Activated naive CD4-positive, alpha-beta T cell treated with anti-CD3 and anti-CD28 coated beads for 36 hours (primary cell): Measurements from ENCODE around the gene SYTL3. TPM values are rescaled to one million over a fixed set of nuclear protein-coding genes. Genes with fewer than 3 reads are reported as not detected.
A peak's percentile ranks its signal among the peaks of the same experiment; 100 is the strongest.
"Not testable (repeated sequence)": the region's sequence is repeated elsewhere in the genome, so short reads cannot be mapped to it uniquely, and the experiment has no call there.

ENCODE experiments used
- CTCF ChIA-PET: fragments of 350-600 bp; sonication (Branson Sonifier 250); formaldehyde crosslinking; loops from one replicate; lab custom pipeline; 2021; ENCODE audit warnings: antibody characterized with exemption; lab: Charles Lee
- DNase-seq: peaks from one replicate; pipeline ENCODE4 v3.0.0-alpha.2; 2020
- H3K27ac Mint-ChIP-seq: one replicate; pipeline ENCODE4 v1.8.0; 2021; ENCODE audit warnings: mild to moderate bottlenecking, mixed read lengths
- H3K27me3 Mint-ChIP-seq: one replicate; pipeline ENCODE4 v1.8.0; 2021; ENCODE audit warnings: low read depth, mixed read lengths
- H3K36me3 Mint-ChIP-seq: one replicate; pipeline ENCODE4 v1.8.0; 2021; ENCODE audit warnings: low read depth, mixed read lengths
- H3K4me1 Mint-ChIP-seq: one replicate; pipeline ENCODE4 v1.8.0; 2021; ENCODE audit warnings: low read depth, mixed read lengths
- H3K4me3 Mint-ChIP-seq: one replicate; pipeline ENCODE4 v1.8.0; 2021; ENCODE audit warnings: mild to moderate bottlenecking, moderate library complexity, mixed read lengths
- H3K9me3 Mint-ChIP-seq: one replicate; pipeline ENCODE4 v1.8.0; 2021; ENCODE audit warnings: mixed read lengths
- intact Hi-C: fragments of 100-400 bp; cut with micrococcal nuclease; formaldehyde crosslinking; loops from one replicate; pipeline ENCODE4 v1.15.1; 2023
- total RNA-seq, 2 experiments: library from RNA; stranded (reverse); gene quantifications; one replicate each; pipeline ENCODE4 v1.2.3, GENCODE V29; 2021

Gene SYTL3
- total RNA-seq, 2 experiments from 2014 or later: 115 to 120 TPM

DNA sequence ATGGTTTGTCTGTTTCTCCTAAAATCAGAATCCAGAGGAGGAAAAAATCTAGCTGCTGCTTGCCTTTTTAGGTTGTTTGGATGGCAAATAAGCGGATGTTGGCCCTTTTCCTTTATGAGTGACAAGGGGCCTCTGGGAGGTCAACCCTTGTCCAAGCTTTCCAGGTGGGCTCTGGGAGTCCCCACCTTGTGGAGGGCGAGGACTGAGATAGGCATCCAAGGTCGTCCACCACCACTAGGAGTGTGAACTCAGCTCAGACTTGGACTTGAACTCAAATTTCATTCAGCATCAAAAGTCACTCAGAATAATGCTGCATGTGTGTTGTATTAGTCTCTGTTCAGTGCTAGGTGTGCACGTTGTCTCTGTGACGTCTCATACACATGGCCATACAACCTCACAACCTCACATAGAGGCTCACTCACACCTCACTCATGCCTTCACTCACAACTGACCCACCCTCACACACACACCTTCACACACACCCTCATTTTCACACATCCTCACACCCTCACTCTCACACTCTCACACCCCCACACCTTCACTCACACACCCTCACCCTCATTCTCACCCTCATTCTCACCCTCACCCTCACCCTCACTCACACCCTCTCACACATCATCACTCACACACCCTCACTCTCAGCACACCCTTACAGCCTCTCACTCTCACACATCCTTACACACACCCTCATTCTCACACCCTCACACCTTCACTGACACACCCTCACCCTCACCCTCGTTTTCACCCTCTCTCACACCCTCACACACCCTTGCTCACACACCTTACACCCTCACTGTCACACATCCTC is 23.3 kb upstream of the SYTL3 start:
- H3K4me1 Mint-ChIP-seq: peaks cover 28% of the 10 kb centered on the region
- no peak for DNase-seq
- CTCF ChIA-PET: no interaction called here
- intact Hi-C loops: no loop called here
- H3K9me3 Mint-ChIP-seq: no peaks in the 10 kb centered on the region
- no peaks in the 10 kb centered on the region for H3K27me3 Mint-ChIP-seq
- no peak overlapping the region for H3K4me3 Mint-ChIP-seq
- peak overlapping the region; percentile 46 for H3K27ac Mint-ChIP-seq
- peaks cover 37% of the 10 kb centered on the region for H3K36me3 Mint-ChIP-seq

DNA sequence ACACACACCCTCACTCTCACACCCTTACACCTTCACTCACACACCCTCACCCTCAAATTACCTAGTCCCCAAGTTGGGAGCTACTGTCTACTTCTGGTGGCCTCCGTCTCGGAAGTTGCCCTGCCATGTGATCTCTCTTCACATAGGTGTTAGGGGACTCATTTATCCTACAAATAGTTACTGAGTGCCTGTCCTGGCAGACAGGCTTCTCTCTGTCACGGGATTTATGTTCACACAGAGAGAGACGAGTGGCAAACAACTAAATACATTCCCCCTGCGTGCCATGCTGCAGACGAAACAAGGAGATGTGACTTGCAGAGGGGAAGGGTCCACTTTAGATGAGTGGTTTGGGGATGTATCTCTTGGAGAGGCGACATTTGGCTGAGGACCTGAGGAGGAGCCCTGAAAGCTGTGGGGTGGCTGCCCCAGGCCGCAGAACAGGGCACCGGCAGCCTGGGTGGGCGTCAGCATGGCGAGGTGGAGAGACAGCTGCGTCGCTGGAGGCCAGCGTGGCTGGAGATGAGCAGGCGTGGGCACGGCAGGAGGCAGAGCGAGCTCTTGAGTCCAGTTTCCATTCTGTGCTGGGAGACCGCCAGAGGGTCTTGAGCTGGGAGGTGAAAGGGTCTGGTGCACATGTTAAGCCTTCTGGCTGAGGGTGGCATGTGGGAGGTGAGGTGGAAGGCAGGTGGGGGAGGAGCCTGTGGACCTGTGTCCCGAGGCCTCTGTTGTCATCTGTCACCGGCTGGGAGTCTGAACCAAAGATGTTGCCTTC is 22.5 kb upstream of the SYTL3 start:
- intact Hi-C loops: no loop called here
- no peak for DNase-seq
- Mint-ChIP-seq H3K27me3 (no peaks in the 10 kb centered on the region), H3K9me3 (no peaks in the 10 kb centered on the region), H3K4me1 (peaks cover 34% of the 10 kb centered on the region), H3K4me3 (no peak overlapping the region), H3K36me3 (peaks cover 41% of the 10 kb centered on the region), H3K27ac (peak overlapping the region; percentile 28)
- CTCF ChIA-PET: interaction anchor here (1.2 kb wide), 1 partner anchor 34 kb away, joined by 3 read pairs; no protein-coding TSS in a partner anchor

DNA sequence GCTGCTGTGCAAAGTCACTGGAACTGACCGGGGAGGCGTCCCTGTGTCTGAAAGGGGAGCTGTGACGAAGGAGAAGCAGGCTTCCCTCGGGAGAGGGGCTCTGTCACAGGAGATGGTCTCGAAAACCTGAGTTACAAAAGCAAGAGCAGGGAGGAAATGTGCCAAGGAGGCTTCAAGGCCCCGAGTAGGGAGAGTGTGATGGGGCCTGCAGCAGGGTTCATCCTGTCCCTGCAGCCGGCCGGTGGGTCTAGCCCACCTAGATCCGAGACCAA is 22.0 kb upstream of the SYTL3 start:
- peaks cover 30% of the 10 kb centered on the region for H3K4me1 Mint-ChIP-seq
- DNase-seq: no peak
- no peak overlapping the region for H3K4me3 Mint-ChIP-seq
- no peaks in the 10 kb centered on the region for H3K27me3 Mint-ChIP-seq
- peak overlapping the region; percentile 28 for H3K27ac Mint-ChIP-seq
- H3K36me3 Mint-ChIP-seq: peaks cover 42% of the 10 kb centered on the region
- no peaks in the 10 kb centered on the region for H3K9me3 Mint-ChIP-seq
- intact Hi-C loops: no loop called here
- CTCF ChIA-PET: interaction anchor here (1.2 kb wide), 2 partner anchors 12 to 34 kb away, joined by 3 to 4 read pairs; no protein-coding TSS in a partner anchor

DNA sequence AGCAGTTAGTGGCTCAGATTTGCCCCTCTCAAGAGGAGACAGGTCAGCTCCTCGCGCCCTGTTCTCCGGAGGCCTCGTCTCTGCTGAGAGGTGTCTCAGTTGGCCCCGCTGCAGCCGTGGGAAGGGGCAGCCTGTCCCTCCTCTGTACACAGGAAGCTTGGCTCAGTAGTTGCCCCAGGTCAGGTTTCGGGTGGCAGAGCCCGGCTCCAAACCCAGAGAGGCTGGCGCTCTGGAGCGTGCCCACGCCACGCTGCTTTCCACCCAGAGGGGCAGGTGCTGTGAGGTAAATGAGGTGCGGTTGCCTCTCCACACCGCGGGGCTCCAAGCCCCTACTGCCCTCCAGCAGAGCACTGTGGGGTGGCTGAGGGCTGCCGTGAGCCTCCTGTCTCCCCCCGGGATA is 21.3 kb upstream of the SYTL3 start:
- H3K27me3 Mint-ChIP-seq: no peaks in the 10 kb centered on the region
- no peak overlapping the region for H3K4me3 Mint-ChIP-seq
- DNase-seq: no peak
- peaks cover 43% of the 10 kb centered on the region for H3K36me3 Mint-ChIP-seq
- CTCF ChIA-PET: interaction anchor here (1.2 to 2.2 kb wide), 3 partner anchors 11 to 63 kb away, joined by 3 to 18 read pairs (median 4); no protein-coding TSS in a partner anchor
- no peak overlapping the region for H3K27ac Mint-ChIP-seq
- H3K9me3 Mint-ChIP-seq: no peaks in the 10 kb centered on the region
- H3K4me1 Mint-ChIP-seq: peaks cover 29% of the 10 kb centered on the region
- intact Hi-C loops: no loop called here

DNA sequence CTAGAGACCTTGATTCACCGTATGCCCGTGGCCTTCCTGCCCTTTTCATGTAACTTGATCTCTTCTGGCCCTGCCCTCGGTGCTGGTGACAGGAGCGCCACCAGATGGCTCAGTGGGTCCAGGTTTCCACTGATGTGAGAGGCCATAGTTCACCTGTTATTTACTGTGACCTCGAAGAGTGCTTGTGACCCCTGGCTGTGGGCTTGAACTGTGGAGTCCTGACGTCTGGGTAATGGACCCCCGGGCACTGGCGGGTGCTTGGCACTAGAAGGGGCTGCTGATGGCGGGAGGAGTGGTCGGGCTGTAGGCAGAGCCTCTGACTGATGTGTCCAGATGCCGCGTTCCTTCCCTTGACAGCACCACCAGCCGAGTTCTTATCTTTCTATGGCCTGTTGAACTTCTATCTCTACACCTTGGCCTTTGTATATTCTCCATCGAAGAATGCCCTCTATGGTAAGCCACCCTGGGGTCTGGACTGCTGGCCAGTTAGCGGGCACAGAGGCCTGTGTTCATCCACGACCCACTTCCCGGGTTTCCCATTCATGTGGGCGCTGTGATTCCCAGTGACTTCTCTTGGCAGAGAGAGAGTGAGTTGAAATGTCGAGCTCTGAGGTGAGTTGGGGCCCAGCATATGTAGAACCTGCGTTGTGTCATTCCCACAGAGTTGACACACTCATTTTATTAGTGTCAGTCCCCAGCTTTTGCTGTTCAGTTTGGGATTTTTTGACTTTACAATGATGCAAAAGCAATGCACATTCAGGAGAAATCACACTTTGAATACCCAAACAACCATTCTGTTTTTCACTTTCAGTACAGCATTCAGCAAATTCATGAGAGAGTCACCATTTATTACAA is 20.3 kb upstream of the SYTL3 start:
- Mint-ChIP-seq H3K36me3 (peaks cover 37% of the 10 kb centered on the region), H3K9me3 (no peaks in the 10 kb centered on the region), H3K27ac (peak overlapping the region; percentile 81), H3K27me3 (no peaks in the 10 kb centered on the region), H3K4me3 (no peak overlapping the region), H3K4me1 (peaks cover 29% of the 10 kb centered on the region)
- peak; percentile 68 for DNase-seq
- CTCF ChIA-PET: interaction anchor here (0.5 to 2.2 kb wide), 4 partner anchors 10 to 79 kb away, joined by 3 to 18 read pairs (median 4); no protein-coding TSS in a partner anchor
- intact Hi-C loops: loop anchor here (1.0 to 2.0 kb wide), 3 partner anchors 14 to 62 kb away; no protein-coding TSS in a partner anchor

DNA sequence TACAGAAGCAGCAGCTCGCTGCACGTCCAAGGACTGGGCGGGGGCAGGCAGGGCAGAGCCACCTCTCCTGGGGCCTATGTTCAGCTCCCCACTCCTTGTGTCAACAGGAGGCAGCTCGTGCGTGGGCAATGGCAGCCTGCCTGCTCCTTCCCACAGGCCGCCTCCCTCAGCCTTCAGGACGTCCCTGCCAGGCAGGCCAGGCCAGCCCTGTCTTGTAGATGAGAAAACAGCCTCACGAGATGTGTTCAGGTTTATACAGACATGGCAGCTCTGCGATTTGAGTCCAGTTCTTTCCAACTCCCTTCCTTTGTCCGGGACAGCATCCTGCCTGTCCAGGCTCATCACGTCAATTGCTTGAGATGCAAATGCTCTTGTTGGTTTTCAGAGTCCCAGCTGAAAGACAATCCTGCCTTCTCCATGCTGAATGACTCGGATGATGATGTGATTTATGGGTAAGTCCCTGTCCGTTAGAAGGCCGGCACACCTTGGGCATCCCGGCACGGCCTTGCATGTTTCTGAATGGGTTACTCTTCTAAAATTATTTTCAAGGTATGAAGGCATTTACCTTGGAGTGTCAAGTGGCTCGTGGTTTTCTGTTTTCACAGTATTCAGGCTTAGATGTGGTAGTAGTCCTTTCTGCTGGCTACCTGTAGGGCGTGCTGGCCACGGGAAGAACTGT is 18.8 kb upstream of the SYTL3 start:
- CTCF ChIA-PET: interaction anchor here (1.7 kb wide), 1 partner anchor 29 kb away, joined by 3 read pairs; no protein-coding TSS in a partner anchor
- Mint-ChIP-seq H3K27ac (peak overlapping the region; percentile 83), H3K36me3 (peaks cover 42% of the 10 kb centered on the region), H3K27me3 (no peaks in the 10 kb centered on the region), H3K9me3 (no peaks in the 10 kb centered on the region), H3K4me1 (peaks cover 38% of the 10 kb centered on the region), H3K4me3 (no peak overlapping the region)
- intact Hi-C loops: loop anchor here (1.0 to 2.0 kb wide), 2 partner anchors 12 to 18 kb away; no protein-coding TSS in a partner anchor
- no peak for DNase-seq

DNA sequence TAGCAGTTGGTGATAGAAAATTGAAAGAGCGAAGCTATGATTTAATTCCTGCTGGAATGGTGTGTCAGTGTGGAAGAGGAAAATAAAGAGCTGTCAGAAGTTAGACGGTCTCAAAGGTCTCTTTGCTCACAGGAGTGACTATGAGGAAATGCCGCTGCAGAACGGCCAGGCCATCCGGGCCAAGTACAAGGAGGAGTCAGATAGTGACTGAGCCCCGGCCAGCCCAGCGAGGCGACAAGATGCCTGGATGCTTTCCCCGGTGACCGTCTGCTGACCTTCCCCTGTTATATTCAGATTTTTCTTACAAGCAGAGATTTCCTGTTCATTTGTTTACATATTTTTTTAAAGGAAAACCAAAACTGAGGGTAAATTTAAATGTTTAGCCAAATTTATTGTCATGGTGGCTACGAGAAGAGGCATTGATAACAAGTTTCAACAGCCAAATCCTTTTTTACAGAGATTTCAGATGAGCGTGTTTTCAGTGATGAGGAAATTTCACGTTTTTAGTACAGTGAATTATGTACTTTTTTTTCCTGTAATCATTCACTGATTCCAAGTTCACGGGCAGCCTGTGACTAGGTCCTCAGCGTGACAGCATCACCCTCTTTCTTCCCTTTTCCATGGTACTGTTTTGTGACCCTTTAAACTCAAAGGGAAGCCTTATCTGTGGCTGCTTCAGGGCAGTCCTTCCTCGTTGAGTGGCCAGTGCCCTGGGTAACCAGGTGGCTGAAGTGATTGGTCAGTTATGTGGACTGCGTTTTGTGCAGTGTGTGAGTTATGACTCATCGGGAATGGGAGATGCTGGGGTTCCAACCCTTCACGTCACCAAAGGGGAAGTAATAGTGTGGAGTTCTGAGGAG is 17.9 kb upstream of the SYTL3 start:
- no peak overlapping the region for H3K4me3 Mint-ChIP-seq
- no peak for DNase-seq
- no peaks in the 10 kb centered on the region for H3K9me3 Mint-ChIP-seq
- intact Hi-C loops: loop anchor here (2.0 kb wide), 1 partner anchor 17 kb away; no protein-coding TSS in a partner anchor
- CTCF ChIA-PET: interaction anchor here (1.0 to 1.7 kb wide), 2 partner anchors 28 to 29 kb away, joined by 3 read pairs; no protein-coding TSS in a partner anchor
- H3K27ac Mint-ChIP-seq: peak overlapping the region; percentile 83
- H3K27me3 Mint-ChIP-seq: no peaks in the 10 kb centered on the region
- peaks cover 47% of the 10 kb centered on the region for H3K36me3 Mint-ChIP-seq
- peaks cover 46% of the 10 kb centered on the region for H3K4me1 Mint-ChIP-seq

DNA sequence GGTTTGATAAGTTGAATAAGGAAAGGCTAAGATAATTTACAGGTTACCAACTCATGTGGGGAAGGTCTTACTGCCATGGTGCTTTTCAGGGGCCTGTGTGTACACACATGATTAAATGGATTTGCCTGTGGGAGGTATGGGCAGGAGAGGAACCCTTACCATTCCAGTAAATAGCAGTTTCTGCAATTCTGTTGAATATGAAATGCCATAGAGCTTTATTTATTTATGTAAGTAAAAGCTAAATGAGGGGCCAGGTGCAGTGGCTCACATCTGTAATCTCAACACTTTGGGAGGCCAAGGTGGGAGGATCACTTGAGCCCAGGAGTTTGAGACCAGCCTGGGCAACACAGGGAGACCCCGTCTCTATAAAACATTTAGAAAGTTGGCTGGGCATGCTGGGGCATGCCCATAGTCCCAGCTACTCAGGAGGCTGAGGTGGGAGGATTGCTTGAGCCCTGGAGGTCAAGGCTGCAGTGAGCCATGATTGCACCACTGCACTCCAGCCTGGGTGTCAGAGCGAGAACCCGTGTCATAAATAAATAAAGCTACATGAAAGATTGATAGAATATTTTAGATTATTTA is 17.2 kb upstream of the SYTL3 start:
- H3K27ac Mint-ChIP-seq: peak overlapping the region; percentile 83
- DNase-seq, H3K9me3 Mint-ChIP-seq, H3K27me3 Mint-ChIP-seq, H3K4me3 Mint-ChIP-seq, intact Hi-C loops: not testable (repeated sequence)
- CTCF ChIA-PET: interaction anchor here (0.6 to 1.0 kb wide), 2 partner anchors 27 to 28 kb away, joined by 3 read pairs; no protein-coding TSS in a partner anchor
- H3K4me1 Mint-ChIP-seq: peaks cover 53% of the 10 kb centered on the region
- H3K36me3 Mint-ChIP-seq: peaks cover 53% of the 10 kb centered on the region

DNA sequence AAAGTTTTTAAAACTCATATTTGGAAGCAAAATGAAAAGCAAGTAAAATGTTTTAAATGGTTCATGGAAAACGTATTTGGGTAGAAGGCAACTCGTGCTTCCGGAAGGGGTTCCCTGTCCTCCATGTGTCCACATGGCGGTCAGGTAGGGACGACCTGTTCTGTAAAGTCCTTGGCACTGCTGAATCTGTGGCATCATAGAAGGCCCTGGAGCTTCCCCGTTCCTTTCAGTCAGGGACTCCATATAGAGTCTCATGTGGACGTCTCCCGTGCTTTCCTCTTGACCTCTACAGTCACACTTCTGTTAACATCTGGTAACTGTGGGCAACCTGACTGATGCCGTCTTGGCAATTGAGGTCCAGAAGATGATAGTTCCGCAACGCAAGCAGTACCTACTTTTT is 16.7 kb upstream of the SYTL3 start:
- Mint-ChIP-seq H3K27me3 (no peaks in the 10 kb centered on the region), H3K27ac (peak overlapping the region; percentile 83), H3K36me3 (peaks cover 53% of the 10 kb centered on the region), H3K9me3 (no peaks in the 10 kb centered on the region), H3K4me1 (peaks cover 55% of the 10 kb centered on the region), H3K4me3 (no peak overlapping the region)
- intact Hi-C loops: no loop called here
- DNase-seq: no peak
- CTCF ChIA-PET: interaction anchor here (0.6 to 1.0 kb wide), 2 partner anchors 27 to 28 kb away, joined by 3 read pairs; no protein-coding TSS in a partner anchor

DNA sequence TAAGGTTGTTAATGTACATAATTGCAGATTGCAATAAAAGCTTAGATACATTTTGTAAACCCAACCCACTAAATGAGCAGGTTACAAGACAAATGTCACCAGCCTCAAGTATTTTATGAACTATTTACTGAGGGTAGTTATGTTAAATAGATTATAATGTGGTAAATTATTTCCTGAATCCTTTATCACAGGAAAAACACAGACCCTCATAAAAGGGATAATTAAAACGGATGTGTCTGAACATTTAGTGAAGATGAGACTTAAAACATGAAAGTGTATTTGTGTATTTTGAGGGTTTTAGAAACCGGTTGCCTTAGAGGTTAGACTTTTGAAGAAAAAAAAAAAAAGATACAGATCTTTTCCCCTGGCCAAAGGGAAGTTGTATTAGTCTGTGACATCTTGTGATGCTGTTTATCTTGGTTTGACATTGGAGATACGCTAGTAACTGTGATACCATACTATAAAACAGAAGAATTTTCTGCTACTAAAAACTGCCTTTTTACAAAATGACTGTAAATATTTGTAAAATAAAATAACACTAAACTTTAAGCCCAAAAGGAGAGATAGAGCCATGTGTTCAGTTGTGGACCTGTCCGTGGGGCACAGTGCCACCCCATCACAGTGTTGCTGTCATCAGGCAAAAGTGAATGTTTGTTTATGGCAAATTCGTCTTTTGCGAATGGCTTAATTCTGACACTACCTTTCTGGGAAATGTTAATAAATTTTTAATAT is 15.0 kb upstream of the SYTL3 start:
- H3K36me3 Mint-ChIP-seq: peaks cover 51% of the 10 kb centered on the region
- no peak for DNase-seq
- peaks cover 60% of the 10 kb centered on the region for H3K4me1 Mint-ChIP-seq
- intact Hi-C loops: loop anchor here (1.0 kb wide), 1 partner anchor 7 kb away; no protein-coding TSS in a partner anchor
- no peaks in the 10 kb centered on the region for H3K9me3 Mint-ChIP-seq
- peak overlapping the region; percentile 83 for H3K27ac Mint-ChIP-seq
- no peak overlapping the region for H3K4me3 Mint-ChIP-seq
- no peaks in the 10 kb centered on the region for H3K27me3 Mint-ChIP-seq
- CTCF ChIA-PET: interaction anchor here (0.6 kb wide), 1 partner anchor 57 kb away, joined by 7 read pairs; no protein-coding TSS in a partner anchor
